ENCODE measurements around the gene LHPP.

LHPP gene

DNA sequence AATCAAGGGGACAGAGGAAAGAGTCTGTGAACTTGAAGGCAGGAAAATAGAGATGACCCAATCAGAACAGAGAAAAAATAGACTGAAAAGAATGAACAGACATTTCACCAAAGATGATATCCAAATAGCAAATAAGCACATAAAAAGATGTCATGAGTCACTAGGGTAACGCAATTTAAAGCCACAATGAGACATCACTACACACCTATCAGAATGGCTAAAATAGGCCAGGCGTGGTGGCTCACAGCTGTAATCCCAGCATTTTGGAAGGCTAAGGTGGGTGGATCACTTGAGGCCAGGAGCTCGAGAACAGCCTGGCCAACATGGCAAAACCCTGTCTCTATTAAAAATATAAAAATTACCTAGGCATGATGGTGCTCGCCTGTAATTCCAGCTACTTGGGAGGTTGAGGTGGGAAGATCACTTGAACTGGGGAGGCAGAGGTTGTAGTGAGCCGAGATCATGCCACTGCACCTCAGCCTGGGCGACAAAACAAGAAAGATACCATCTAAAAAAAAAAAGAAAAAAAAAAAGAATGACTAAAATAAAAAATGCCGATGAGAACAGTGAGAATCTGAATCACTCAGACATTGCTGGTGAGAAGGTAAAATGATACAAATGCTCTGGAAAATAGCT is 100.9 kb downstream of the LHPP start (continued):
- TF ChIP-seq ZNF19 (tag by site-specific recombination; IDR thresholded peaks at IDR 0.05; ENCODE audit: low read depth): no peak
- no peak for TF ChIP-seq ZNF138 (tag by site-specific recombination; IDR thresholded peaks at IDR 0.05; ENCODE audit: borderline replicate concordance)
- TF ChIP-seq ZBTB8A (tag by site-specific recombination; IDR thresholded peaks at IDR 0.05): no peak

GRCh38 chr10:124563320-124564040 is 101.9 kb downstream of the LHPP start:
- ChIA-PET POLR2A (no interaction called here), CTCF (interaction anchor here (0.7 kb wide), 1 partner anchor 34 kb away, joined by 3 read pairs; no protein-coding TSS in a partner anchor)
- H3K9me3 ChIP-seq (ENCODE audit: control insufficient read depth, insufficient read depth, low read depth, low read length): no peaks in the 10 kb centered on the region
- no peaks in the 10 kb centered on the region for H3K4me1 ChIP-seq (ENCODE audit: control insufficient read depth, insufficient read depth, low read length)
- H3K4me3 ChIP-seq (ENCODE audit: low read depth, low read length): no peak overlapping the region
- TF ChIP-seq CTCF (tag by site-specific recombination; IDR thresholded peaks at IDR 0.05) (no peak), ZNF629 (tag by site-specific recombination; IDR thresholded peaks at IDR 0.05) (no peak), ZNF211 (tag by site-specific recombination; IDR thresholded peaks at IDR 0.05; ENCODE audit: low read depth) (no peak), ZNF623 (tag by site-specific recombination; IDR thresholded peaks at IDR 0.05) (no peak)
- TF ChIP-seq, protein P1, sequence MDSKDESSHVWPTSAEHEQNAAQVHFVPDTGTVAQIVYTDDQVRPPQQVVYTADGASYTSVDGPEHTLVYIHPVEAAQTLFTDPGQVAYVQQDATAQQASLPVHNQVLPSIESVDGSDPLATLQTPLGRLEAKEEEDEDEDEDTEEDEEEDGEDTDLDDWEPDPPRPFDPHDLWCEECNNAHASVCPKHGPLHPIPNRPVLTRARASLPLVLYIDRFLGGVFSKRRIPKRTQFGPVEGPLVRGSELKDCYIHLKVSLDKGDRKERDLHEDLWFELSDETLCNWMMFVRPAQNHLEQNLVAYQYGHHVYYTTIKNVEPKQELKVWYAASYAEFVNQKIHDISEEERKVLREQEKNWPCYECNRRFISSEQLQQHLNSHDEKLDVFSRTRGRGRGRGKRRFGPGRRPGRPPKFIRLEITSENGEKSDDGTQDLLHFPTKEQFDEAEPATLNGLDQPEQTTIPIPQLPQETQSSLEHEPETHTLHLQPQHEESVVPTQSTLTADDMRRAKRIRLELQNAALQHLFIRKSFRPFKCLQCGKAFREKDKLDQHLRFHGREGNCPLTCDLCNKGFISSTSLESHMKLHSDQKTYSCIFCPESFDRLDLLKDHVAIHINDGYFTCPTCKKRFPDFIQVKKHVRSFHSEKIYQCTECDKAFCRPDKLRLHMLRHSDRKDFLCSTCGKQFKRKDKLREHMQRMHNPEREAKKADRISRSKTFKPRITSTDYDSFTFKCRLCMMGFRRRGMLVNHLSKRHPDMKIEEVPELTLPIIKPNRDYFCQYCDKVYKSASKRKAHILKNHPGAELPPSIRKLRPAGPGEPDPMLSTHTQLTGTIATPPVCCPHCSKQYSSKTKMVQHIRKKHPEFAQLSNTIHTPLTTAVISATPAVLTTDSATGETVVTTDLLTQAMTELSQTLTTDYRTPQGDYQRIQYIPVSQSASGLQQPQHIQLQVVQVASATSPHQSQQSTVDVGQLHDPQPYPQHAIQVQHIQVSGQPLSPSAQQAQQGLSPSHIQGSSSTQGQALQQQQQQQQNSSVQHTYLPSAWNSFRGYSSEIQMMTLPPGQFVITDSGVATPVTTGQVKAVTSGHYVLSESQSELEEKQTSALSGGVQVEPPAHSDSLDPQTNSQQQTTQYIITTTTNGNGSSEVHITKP (tag by site-specific recombination; IDR thresholded peaks at IDR 0.05): 0 out of 2 replicates have a peak, but pooled peaks have one; percentile 22
- TF ChIP-seq, protein P2, sequence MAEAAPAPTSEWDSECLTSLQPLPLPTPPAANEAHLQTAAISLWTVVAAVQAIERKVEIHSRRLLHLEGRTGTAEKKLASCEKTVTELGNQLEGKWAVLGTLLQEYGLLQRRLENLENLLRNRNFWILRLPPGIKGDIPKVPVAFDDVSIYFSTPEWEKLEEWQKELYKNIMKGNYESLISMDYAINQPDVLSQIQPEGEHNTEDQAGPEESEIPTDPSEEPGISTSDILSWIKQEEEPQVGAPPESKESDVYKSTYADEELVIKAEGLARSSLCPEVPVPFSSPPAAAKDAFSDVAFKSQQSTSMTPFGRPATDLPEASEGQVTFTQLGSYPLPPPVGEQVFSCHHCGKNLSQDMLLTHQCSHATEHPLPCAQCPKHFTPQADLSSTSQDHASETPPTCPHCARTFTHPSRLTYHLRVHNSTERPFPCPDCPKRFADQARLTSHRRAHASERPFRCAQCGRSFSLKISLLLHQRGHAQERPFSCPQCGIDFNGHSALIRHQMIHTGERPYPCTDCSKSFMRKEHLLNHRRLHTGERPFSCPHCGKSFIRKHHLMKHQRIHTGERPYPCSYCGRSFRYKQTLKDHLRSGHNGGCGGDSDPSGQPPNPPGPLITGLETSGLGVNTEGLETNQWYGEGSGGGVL (tag by site-specific recombination; IDR thresholded peaks at IDR 0.05): no peak
- H3K27ac ChIP-seq (ENCODE audit: extremely low read depth, low read depth, low read length): no peak overlapping the region
- no peaks in the 10 kb centered on the region for H3K36me3 ChIP-seq (ENCODE audit: control insufficient read depth in 2 of 2, insufficient read depth in 1 of 2, low read length in 2 of 2)

- ChIA-PET POLR2A (no interaction called here), CTCF (interaction anchor here (0.8 to 1.5 kb wide), 3 partner anchors 12 to 24 kb away, joined by 3 to 7 read pairs (median 3); no protein-coding TSS in a partner anchor)
- H3K4me1 ChIP-seq (ENCODE audit: control insufficient read depth, insufficient read depth, low read length): no peaks in the 10 kb centered on the region
- H3K36me3 ChIP-seq (ENCODE audit: control insufficient read depth in 2 of 2, insufficient read depth in 1 of 2, low read length in 2 of 2): no peaks in the 10 kb centered on the region
- H3K9me3 ChIP-seq (ENCODE audit: control insufficient read depth, insufficient read depth, low read depth, low read length): no peaks in the 10 kb centered on the region
- H3K4me3 ChIP-seq (ENCODE audit: low read depth, low read length): no peak overlapping the region
- no peak overlapping the region for H3K27ac ChIP-seq (ENCODE audit: extremely low read depth, low read depth, low read length)
- TF ChIP-seq REPIN1 (tag by site-specific recombination; IDR thresholded peaks at IDR 0.05; ENCODE audit: low read depth) (no peak), ZBTB7A (tag by site-specific recombination; IDR thresholded peaks at IDR 0.05; ENCODE audit: low read depth) (no peak), ZNF777 (tag by site-specific recombination; IDR thresholded peaks at IDR 0.05; ENCODE audit: borderline replicate concordance) (no peak), ZNF2 (tag by site-specific recombination; IDR thresholded peaks at IDR 0.05) (no peak), ZNF350 (tag by site-specific recombination; IDR thresholded peaks at IDR 0.05) (no peak), SALL2 (tag by site-specific recombination; IDR thresholded peaks at IDR 0.05; ENCODE audit: borderline replicate concordance) (no peak), ZNF404 (tag by site-specific recombination; IDR thresholded peaks at IDR 0.05) (no peak)
- TF ChIP-seq, protein P3, sequence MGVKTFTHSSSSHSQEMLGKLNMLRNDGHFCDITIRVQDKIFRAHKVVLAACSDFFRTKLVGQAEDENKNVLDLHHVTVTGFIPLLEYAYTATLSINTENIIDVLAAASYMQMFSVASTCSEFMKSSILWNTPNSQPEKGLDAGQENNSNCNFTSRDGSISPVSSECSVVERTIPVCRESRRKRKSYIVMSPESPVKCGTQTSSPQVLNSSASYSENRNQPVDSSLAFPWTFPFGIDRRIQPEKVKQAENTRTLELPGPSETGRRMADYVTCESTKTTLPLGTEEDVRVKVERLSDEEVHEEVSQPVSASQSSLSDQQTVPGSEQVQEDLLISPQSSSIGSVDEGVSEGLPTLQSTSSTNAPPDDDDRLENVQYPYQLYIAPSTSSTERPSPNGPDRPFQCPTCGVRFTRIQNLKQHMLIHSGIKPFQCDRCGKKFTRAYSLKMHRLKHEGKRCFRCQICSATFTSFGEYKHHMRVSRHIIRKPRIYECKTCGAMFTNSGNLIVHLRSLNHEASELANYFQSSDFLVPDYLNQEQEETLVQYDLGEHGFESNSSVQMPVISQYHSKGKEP (tag by site-specific recombination; IDR thresholded peaks at IDR 0.05): no peak
Observed at GRCh38 chr10:124564881-124565280, 103.3 kb downstream of the LHPP start.
